GM12878 (cell line): ENCODE measurements around the gene LAMB4. TPM values are rescaled to one million over a fixed set of nuclear protein-coding genes. Genes with fewer than 3 reads are reported as not detected.

Source experiments
- ASH2L ChIP-seq: fragments of 300-600, 200-600 bp; sonication (generic); IDR thresholded peaks from 2 replicates; pipeline ENCODE4 v1.6.1; 2017; ENCODE audit warnings: low read depth, mild to moderate bottlenecking, borderline replicate concordance
- CEBPB ChIP-seq, 2 experiments: fragments of 150-350 bp in 1 of 2; IDR thresholded peaks; 2 replicates each; pipeline ENCODE4 v1.6.1; 2012 to 2014; ENCODE audit warnings: low read depth in 2 of 2, low read length in 2 of 2, borderline replicate concordance in 1 of 2, inconsistent platforms in 1 of 2
- DPF2 ChIP-seq: fragments of 450-650 bp; IDR thresholded peaks from 2 replicates; pipeline ENCODE4 v1.6.1; 2017; ENCODE audit warnings: mild to moderate bottlenecking
- IRF4 ChIP-seq: IDR thresholded peaks from 2 replicates; pipeline ENCODE4 v1.6.1; 2011; ENCODE audit warnings: low read depth, low read length
- NR2C1 ChIP-seq: fragments of 450-650 bp; IDR thresholded peaks from 2 replicates; pipeline ENCODE4 v1.6.1; 2017; ENCODE audit warnings: antibody characterized with exemption, mild to moderate bottlenecking, moderate library complexity
- PAX8 ChIP-seq: fragments of 450-650 bp; IDR thresholded peaks from 2 replicates; pipeline ENCODE4 v1.6.1; 2017; ENCODE audit warnings: mild to moderate bottlenecking, moderate library complexity
- SREBF1 ChIP-seq: IDR thresholded peaks from 2 replicates; pipeline ENCODE4 v1.6.1; 2012; ENCODE audit warnings: mild to moderate bottlenecking, low read length
- TCF12 ChIP-seq: IDR thresholded peaks from 2 replicates; pipeline ENCODE4 v1.6.1; 2011; ENCODE audit warnings: low read depth, mild to moderate bottlenecking, low read length
- polyA plus RNA-seq, 11 experiments: library from polyadenylated mRNA; depleted of rRNA in 4 of 11; unstranded in 6 of 11; stranded (reverse) in 5 of 11; fragments of >200 nt; fragmentation: Nextera tagmentation in 4 of 11; fragmentation: Illumina TruSeq in 1 of 11; extraction: Ambion mirVana in 4 of 11; extraction: Trizol in 1 of 11; gene quantifications; 1 replicate in 1 of 11; 2 replicates in 10 of 11; pipeline versions ENCODE4 v1.2.1 to v1.2.3, GENCODE V29; 2011 to 2016; ENCODE audit warnings: inconsistent platforms in 2 of 11, missing spikeins in 2 of 11, low read depth in 1 of 11
- total RNA-seq, 4 experiments: library from RNA; depleted of rRNA in 3 of 4; stranded (reverse); fragments of >200 nt in 3 of 4; fragmentation: Illumina TruSeq in 1 of 4; extraction: Trizol in 1 of 4; gene quantifications; 2 replicates each; pipeline versions ENCODE4 v1.2.1 to v1.2.3, GENCODE V29; 2013 to 2021
- TF ChIP-seq, protein P1 (sequence below): fragments of 450-650 bp; IDR thresholded peaks from 2 replicates; pipeline ENCODE4 v1.6.1; 2018; ENCODE audit warnings: mild to moderate bottlenecking, low read depth, moderate library complexity; ENCODE audit not compliant: partially characterized antibody
- TF ChIP-seq, protein P2 (sequence below): IDR thresholded peaks from 2 replicates; pipeline ENCODE4 v1.6.1; 2012; ENCODE audit warnings: low read depth, low read length, improper control_type of control experiment
- TF ChIP-seq, protein P3 (sequence below): fragments of 450-650 bp; IDR thresholded peaks from 2 replicates; pipeline ENCODE4 v1.6.1; 2017; ENCODE audit warnings: borderline replicate concordance
- TF ChIP-seq, protein P4 (sequence below): fragments of 150-350 bp; IDR thresholded peaks from 2 replicates; pipeline ENCODE4 v1.6.1; 2016; ENCODE audit warnings: low read depth, low read length

The LAMB4 gene
- total and polyA plus RNA-seq, 10 of the 15 experiments (the other 5 are each of a cell fraction or from before 2014, with no cell fraction given) = 0.04 to 0.06 TPM; not detected in 8

DNA sequence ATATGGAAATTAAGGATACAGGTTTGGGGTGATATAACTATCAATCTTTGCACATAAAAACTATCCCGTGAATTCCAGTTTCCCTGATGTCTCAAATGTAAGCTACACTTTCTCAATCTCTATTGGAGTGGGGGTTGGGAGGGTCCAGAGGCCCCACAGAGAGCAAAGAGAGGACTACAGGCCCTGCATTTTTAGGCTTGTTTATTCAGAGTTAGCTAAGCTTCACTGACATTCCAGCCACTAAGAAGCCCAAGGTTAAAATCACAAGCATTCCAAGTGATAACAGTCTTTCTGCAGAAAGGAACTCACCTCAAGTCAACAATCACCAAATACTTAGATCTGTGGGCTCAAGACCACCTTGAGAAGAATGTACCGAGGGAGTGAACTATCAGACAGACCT is 95.6 kb downstream of the LAMB4 start (continued):
- TF ChIP-seq TCF12 = no peak
- no peak for TF ChIP-seq DPF2
- TF ChIP-seq, protein P1, sequence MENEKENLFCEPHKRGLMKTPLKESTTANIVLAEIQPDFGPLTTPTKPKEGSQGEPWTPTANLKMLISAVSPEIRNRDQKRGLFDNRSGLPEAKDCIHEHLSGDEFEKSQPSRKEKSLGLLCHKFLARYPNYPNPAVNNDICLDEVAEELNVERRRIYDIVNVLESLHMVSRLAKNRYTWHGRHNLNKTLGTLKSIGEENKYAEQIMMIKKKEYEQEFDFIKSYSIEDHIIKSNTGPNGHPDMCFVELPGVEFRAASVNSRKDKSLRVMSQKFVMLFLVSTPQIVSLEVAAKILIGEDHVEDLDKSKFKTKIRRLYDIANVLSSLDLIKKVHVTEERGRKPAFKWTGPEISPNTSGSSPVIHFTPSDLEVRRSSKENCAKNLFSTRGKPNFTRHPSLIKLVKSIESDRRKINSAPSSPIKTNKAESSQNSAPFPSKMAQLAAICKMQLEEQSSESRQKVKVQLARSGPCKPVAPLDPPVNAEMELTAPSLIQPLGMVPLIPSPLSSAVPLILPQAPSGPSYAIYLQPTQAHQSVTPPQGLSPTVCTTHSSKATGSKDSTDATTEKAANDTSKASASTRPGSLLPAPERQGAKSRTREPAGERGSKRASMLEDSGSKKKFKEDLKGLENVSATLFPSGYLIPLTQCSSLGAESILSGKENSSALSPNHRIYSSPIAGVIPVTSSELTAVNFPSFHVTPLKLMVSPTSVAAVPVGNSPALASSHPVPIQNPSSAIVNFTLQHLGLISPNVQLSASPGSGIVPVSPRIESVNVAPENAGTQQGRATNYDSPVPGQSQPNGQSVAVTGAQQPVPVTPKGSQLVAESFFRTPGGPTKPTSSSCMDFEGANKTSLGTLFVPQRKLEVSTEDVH = no peak
- no peak for TF ChIP-seq CEBPB (IDR thresholded peaks at IDR 0.05; ENCODE audit: borderline replicate concordance in 1 of 2, low read depth in 2 of 2, low read length in 2 of 2)
- no peak for TF ChIP-seq IRF4
- TF ChIP-seq SREBF1 = no peak
- TF ChIP-seq, protein P2, sequence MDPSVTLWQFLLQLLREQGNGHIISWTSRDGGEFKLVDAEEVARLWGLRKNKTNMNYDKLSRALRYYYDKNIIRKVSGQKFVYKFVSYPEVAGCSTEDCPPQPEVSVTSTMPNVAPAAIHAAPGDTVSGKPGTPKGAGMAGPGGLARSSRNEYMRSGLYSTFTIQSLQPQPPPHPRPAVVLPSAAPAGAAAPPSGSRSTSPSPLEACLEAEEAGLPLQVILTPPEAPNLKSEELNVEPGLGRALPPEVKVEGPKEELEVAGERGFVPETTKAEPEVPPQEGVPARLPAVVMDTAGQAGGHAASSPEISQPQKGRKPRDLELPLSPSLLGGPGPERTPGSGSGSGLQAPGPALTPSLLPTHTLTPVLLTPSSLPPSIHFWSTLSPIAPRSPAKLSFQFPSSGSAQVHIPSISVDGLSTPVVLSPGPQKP = no peak
- no peak for TF ChIP-seq NR2C1
- TF ChIP-seq ASH2L = no peak
- TF ChIP-seq PAX8 = no peak
- TF ChIP-seq, protein P3, sequence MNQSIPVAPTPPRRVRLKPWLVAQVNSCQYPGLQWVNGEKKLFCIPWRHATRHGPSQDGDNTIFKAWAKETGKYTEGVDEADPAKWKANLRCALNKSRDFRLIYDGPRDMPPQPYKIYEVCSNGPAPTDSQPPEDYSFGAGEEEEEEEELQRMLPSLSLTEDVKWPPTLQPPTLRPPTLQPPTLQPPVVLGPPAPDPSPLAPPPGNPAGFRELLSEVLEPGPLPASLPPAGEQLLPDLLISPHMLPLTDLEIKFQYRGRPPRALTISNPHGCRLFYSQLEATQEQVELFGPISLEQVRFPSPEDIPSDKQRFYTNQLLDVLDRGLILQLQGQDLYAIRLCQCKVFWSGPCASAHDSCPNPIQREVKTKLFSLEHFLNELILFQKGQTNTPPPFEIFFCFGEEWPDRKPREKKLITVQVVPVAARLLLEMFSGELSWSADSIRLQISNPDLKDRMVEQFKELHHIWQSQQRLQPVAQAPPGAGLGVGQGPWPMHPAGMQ = no peak
- TF ChIP-seq, protein P4, sequence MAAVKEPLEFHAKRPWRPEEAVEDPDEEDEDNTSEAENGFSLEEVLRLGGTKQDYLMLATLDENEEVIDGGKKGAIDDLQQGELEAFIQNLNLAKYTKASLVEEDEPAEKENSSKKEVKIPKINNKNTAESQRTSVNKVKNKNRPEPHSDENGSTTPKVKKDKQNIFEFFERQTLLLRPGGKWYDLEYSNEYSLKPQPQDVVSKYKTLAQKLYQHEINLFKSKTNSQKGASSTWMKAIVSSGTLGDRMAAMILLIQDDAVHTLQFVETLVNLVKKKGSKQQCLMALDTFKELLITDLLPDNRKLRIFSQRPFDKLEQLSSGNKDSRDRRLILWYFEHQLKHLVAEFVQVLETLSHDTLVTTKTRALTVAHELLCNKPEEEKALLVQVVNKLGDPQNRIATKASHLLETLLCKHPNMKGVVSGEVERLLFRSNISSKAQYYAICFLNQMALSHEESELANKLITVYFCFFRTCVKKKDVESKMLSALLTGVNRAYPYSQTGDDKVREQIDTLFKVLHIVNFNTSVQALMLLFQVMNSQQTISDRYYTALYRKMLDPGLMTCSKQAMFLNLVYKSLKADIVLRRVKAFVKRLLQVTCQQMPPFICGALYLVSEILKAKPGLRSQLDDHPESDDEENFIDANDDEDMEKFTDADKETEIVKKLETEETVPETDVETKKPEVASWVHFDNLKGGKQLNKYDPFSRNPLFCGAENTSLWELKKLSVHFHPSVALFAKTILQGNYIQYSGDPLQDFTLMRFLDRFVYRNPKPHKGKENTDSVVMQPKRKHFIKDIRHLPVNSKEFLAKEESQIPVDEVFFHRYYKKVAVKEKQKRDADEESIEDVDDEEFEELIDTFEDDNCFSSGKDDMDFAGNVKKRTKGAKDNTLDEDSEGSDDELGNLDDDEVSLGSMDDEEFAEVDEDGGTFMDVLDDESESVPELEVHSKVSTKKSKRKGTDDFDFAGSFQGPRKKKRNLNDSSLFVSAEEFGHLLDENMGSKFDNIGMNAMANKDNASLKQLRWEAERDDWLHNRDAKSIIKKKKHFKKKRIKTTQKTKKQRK = no peak
